HepG2 (cell line): ENCODE data around the gene ATP5MC2. TPM values are rescaled to one million over a fixed set of nuclear protein-coding genes. Genes with fewer than 3 reads are reported as not detected.

Experiments
- ATAC-seq: fragments of 200-7000 bp; cut with Tn5 transposase; 3 replicates; pipeline ENCODE4 v1.9.1; 2020; ENCODE audit warnings: mild to moderate bottlenecking, moderate library complexity
- BruUV-seq: library from RNA; stranded (reverse); fragments of 400-500 nt; replicated peaks from 2 replicates; lab custom pipeline; 2021; lab: Mats Ljungman, UMichigan
- CTCF ChIA-PET: fragments of 300-600 bp; formaldehyde crosslinking; extraction: SDS; loops from one replicate; lab custom pipeline; 2021; ENCODE audit warnings: low total read pairs, inconsistent platforms, low intra/inter-chr PET ratio; lab: Yijun Ruan, JAX
- POLR2A ChIA-PET: fragments of 350-600 bp; sonication (Branson Sonifier 250); formaldehyde crosslinking; loops from one replicate; lab custom pipeline; 2020; ENCODE audit warnings: antibody characterized with exemption, inconsistent platforms; lab: Yijun Ruan, JAX
- DNase-seq: peaks from one replicate; pipeline ENCODE4 v3.0.0-alpha.2; 2015; ENCODE audit warnings: low spot score
- FAIRE-seq: peaks from 3 replicates; lab custom pipeline; 2011; peaks lifted over from hg19 to GRCh38; lab: Jason Lieb, UNC
- H2AFZ ChIP-seq: one replicate; pipeline ENCODE4 v1.6.1; 2011; ENCODE audit warnings: low read length, inconsistent platforms
- H3K27ac ChIP-seq: fragments of 300-600 bp; 3 replicates; pipeline ENCODE4 v1.8.0; 2011; ENCODE audit warnings: mixed run types, mild to moderate bottlenecking, mixed read lengths, low read length, inconsistent platforms; ENCODE audit not compliant: insufficient read depth; ENCODE audit errors: extremely low read length
- H3K27me3 ChIP-seq, 2 experiments: fragments of 200-600 bp in 1 of 2; 2 replicates in 1 of 2; 3 replicates in 1 of 2; pipeline versions ENCODE4 v1.6.0 to v1.8.0; 2011; ENCODE audit warnings: low read length in 2 of 2, mild to moderate bottlenecking in 2 of 2, moderate library complexity in 2 of 2, inconsistent platforms in 1 of 2; ENCODE audit not compliant: insufficient read depth in 2 of 2, control insufficient read depth in 1 of 2
- H3K36me3 ChIP-seq, 2 experiments: fragments of 200-600 bp in 1 of 2; replicated peaks in 1 of 2; 2 replicates in 1 of 2; 3 replicates in 1 of 2; pipeline versions ENCODE4 v1.5.1 to v1.8.0; 2011; ENCODE audit warnings: low read length in 2 of 2, inconsistent platforms in 1 of 2; ENCODE audit not compliant: insufficient read depth in 2 of 2, control insufficient read depth in 1 of 2
- H3K4me1 ChIP-seq: 2 replicates; pipeline ENCODE4 v1.5.1; 2012; ENCODE audit warnings: low read length, inconsistent platforms; ENCODE audit not compliant: insufficient read depth
- H3K4me2 ChIP-seq: 2 replicates; pipeline ENCODE4 v1.6.0; 2011; ENCODE audit warnings: low read depth, low read length, inconsistent platforms
- H3K4me3 ChIP-seq, 3 experiments: fragments of 200-600 bp in 1 of 3; sonication (generic), shearing (Covaris generic) in 1 of 3; replicated peaks in 1 of 3; 2 replicates each; pipeline ENCODE4 v1.5.1; 2011 to 2016; ENCODE audit warnings: low read length in 3 of 3, inconsistent platforms in 2 of 3, low read depth in 2 of 3, mild to moderate bottlenecking in 2 of 3, control low read depth in 1 of 3, mixed read lengths in 1 of 3; ENCODE audit not compliant: insufficient read depth in 1 of 3
- H3K79me2 ChIP-seq: one replicate; pipeline ENCODE4 v1.6.1; 2011; ENCODE audit warnings: low read length, inconsistent platforms; ENCODE audit not compliant: insufficient read depth
- H3K9ac ChIP-seq: 2 replicates; pipeline ENCODE4 v1.6.0; 2011; ENCODE audit warnings: mild to moderate bottlenecking, low read depth, low read length, inconsistent platforms; ENCODE audit not compliant: insufficient read depth
- H3K9me3 ChIP-seq: 2 replicates; pipeline ENCODE4 v1.5.1; 2012; ENCODE audit warnings: mild to moderate bottlenecking, low read length
- H4K20me1 ChIP-seq: 2 replicates; pipeline ENCODE4 v1.6.0; 2011; ENCODE audit warnings: inconsistent platforms, mild to moderate bottlenecking, low read length, moderate library complexity; ENCODE audit not compliant: insufficient read depth
- CREB1 ChIP-seq, 2 experiments: fragments of 450-650 bp in 1 of 2; IDR thresholded peaks; 2 replicates each; pipeline ENCODE4 v1.6.1; 2016 to 2017; ENCODE audit warnings: control low read depth in 1 of 2, mild to moderate bottlenecking in 1 of 2, missing compliant biosample characterization in 1 of 2, missing genetic modification characterization in 1 of 2
- ELF4 ChIP-seq: sonication (generic); formaldehyde crosslinking; IDR thresholded peaks from 2 replicates; pipeline ENCODE4 v1.5.0; 2020; ENCODE audit warnings: missing genetic modification reagents, mild to moderate bottlenecking, moderate library complexity, borderline replicate concordance
- FOSL2 ChIP-seq: sonication (generic); formaldehyde crosslinking; IDR thresholded peaks from 2 replicates; pipeline ENCODE4 v1.4.0; 2020; ENCODE audit warnings: missing genetic modification reagents
- GATAD1 ChIP-seq: IDR thresholded peaks from 2 replicates; pipeline ENCODE4 v1.6.1; 2016; ENCODE audit warnings: missing genetic modification reagents, missing compliant biosample characterization
- MEF2D ChIP-seq: sonication (generic); formaldehyde crosslinking; IDR thresholded peaks from 2 replicates; pipeline ENCODE4 v1.5.1; 2020; ENCODE audit warnings: mild to moderate bottlenecking, missing genetic modification reagents
- SP5 ChIP-seq: IDR thresholded peaks from 2 replicates; pipeline ENCODE4 v1.6.1; 2016; ENCODE audit warnings: low read depth, borderline replicate concordance
- SRY ChIP-seq: sonication (generic); formaldehyde crosslinking; IDR thresholded peaks from 2 replicates; pipeline ENCODE4 v1.8.0; 2022; ENCODE audit warnings: mild to moderate bottlenecking, missing genetic modification reagents
- TOE1 ChIP-seq: sonication (generic); formaldehyde crosslinking; IDR thresholded peaks from 2 replicates; pipeline ENCODE4 v1.4.0; 2020; ENCODE audit warnings: mild to moderate bottlenecking, missing genetic modification reagents
- YEATS2 ChIP-seq: sonication (generic); formaldehyde crosslinking; IDR thresholded peaks from 2 replicates; pipeline ENCODE4 v1.4.0; 2020; ENCODE audit warnings: missing genetic modification reagents, borderline replicate concordance
- ZBTB7B ChIP-seq: sonication (generic); formaldehyde crosslinking; IDR thresholded peaks from 2 replicates; pipeline ENCODE4 v1.4.0; 2020; ENCODE audit warnings: missing genetic modification reagents
- ZFP36L2 ChIP-seq: sonication (generic); formaldehyde crosslinking; IDR thresholded peaks from 2 replicates; pipeline ENCODE4 v1.4.0; 2020; ENCODE audit warnings: missing genetic modification reagents
- ZFP90 ChIP-seq: sonication (generic); formaldehyde crosslinking; IDR thresholded peaks from 2 replicates; pipeline ENCODE4 v1.8.0; 2022; ENCODE audit warnings: missing genetic modification reagents, mild to moderate bottlenecking, inconsistent platforms, borderline replicate concordance
- ZNF281 ChIP-seq: sonication (generic); formaldehyde crosslinking; IDR thresholded peaks from 2 replicates; pipeline ENCODE4 v1.4.0; 2020; ENCODE audit warnings: missing genetic modification reagents, borderline replicate concordance
- ZNF383 ChIP-seq: sonication (generic); formaldehyde crosslinking; IDR thresholded peaks from 2 replicates; pipeline ENCODE4 v1.4.0; 2020; ENCODE audit warnings: missing genetic modification reagents, mild to moderate bottlenecking, borderline replicate concordance
- ZNF646 ChIP-seq: sonication (generic); formaldehyde crosslinking; IDR thresholded peaks from 2 replicates; pipeline ENCODE4 v1.9.0; 2021; ENCODE audit warnings: mild to moderate bottlenecking, missing genetic modification reagents
- ZNF83 ChIP-seq: sonication (generic); formaldehyde crosslinking; IDR thresholded peaks from 2 replicates; pipeline ENCODE4 v1.4.0; 2020; ENCODE audit warnings: missing genetic modification reagents, mild to moderate bottlenecking, borderline replicate concordance
- WGBS: methylation state at CpG from one replicate; pipeline ENCODE4 v1.1.6; 2017; ENCODE audit warnings: low lambda C conversion rate; 5-methylcytosine and 5-hydroxymethylcytosine counted together
- in situ Hi-C: cut with HindIII; loops from 2 replicates; pipeline ENCODE4 v1.10.0; 2017; ENCODE audit warnings: low pct_unique_long_range_greater_than_20kb; ENCODE audit not compliant: extremely low pct_ligation_motif_present
- intact Hi-C: fragments of 100-400 bp; cut with micrococcal nuclease; formaldehyde crosslinking; loops from one replicate; pipeline ENCODE4 v1.10.0; 2022; ENCODE audit not compliant: unreplicated experiment
- polyA plus RNA-seq, 8 experiments: library from polyadenylated mRNA; depleted of rRNA in 3 of 8; stranded (reverse) in 7 of 8; unstranded in 1 of 8; fragments of >200 nt; fragmentation: Illumina TruSeq in 4 of 8; extraction: Trizol in 4 of 8; gene quantifications; 2 replicates each; pipeline versions ENCODE4 v1.2.1 to v1.2.3, GENCODE V29; 2011 to 2016; ENCODE audit warnings: low read depth in 4 of 8, missing spikeins in 1 of 8, mixed read lengths in 1 of 8; ENCODE audit not compliant: insufficient read depth in 1 of 8
- total RNA-seq, 5 experiments: library from RNA; depleted of rRNA; stranded (reverse); fragments of >200 nt; fragmentation: Illumina TruSeq; extraction: Trizol; gene quantifications; 2 replicates each; pipeline ENCODE4 v1.2.3, GENCODE V29; 2016; ENCODE audit warnings: low read depth in 1 of 5

The ATP5MC2 gene
- total and polyA plus RNA-seq, 2 of the 13 experiments (the other 11 are each of a cell fraction or from before 2014, with no cell fraction given), result 230 to 257 TPM

DNA sequence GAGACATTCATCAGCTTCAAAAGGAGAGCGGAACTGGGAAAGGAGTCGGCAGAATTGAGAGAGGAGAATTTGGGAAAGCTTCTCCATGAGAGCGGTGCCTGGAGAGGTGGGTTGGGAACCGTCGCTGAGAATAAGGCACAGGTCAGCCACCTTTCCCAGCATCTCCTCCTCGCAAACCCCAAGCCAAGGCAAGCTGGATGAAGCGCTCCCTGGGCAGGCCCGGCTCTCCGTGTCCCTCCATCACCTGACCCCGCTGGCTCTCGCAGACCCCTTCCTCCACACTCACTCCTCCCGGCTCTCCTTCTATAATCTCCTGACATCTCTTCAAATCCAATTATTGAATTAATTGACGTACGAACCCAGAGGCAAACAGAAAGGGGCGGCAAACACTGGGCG, 18.9 kb upstream of the ATP5MC2 start:
- BruUV-seq, result no TSS peak
- Histone ChIP-seq H3K9me3 (no peaks in the 10 kb centered on the region), H3K79me2 (no peaks in the 10 kb centered on the region), H3K27me3 (peaks cover 10 to 53% of the 10 kb centered on the region in 2 experiments), H3K27ac (no peak overlapping the region), H2AFZ (no peak overlapping the region), H3K36me3 (no peaks in the 10 kb centered on the region), H3K4me1 (peaks cover 8% of the 10 kb centered on the region; the same call in 1 of the 2 replicates), H3K9ac (no peak overlapping the region), H3K4me3 (no peak overlapping the region), H4K20me1 (no peaks in the 10 kb centered on the region), H3K4me2 (no peak overlapping the region)
- 71% methylated on average over 16 of the region's 16 CpGs for WGBS
- FAIRE-seq (no peak), ATAC-seq (no peak), DNase-seq (no peak)
- POLR2A ChIA-PET, result no interaction called here
- CTCF ChIA-PET, result no interaction called here
- TF ChIP-seq CREB1 (IDR thresholded peaks at IDR 0.05) (no peak), CREB1 (CRISPR knock-in tag; IDR thresholded peaks at IDR 0.05) (no peak), YEATS2 (CRISPR knock-in tag) (no peak), SP5 (CRISPR knock-in tag) (no peak), MEF2D (CRISPR knock-in tag) (no peak), FOSL2 (CRISPR knock-in tag) (no peak), ZBTB7B (CRISPR knock-in tag) (no peak), TOE1 (no peak), ZFP90 (no peak), ZNF383 (CRISPR knock-in tag) (no peak), SRY (CRISPR knock-in tag) (no peak), ZNF281 (CRISPR knock-in tag) (no peak), ZNF83 (CRISPR knock-in tag) (no peak), GATAD1 (no peak), ZFP36L2 (CRISPR knock-in tag) (no peak), ELF4 (CRISPR knock-in tag) (no peak), ZNF646 (no peak)
- in situ Hi-C loops (no loop called here), intact Hi-C loops (no loop called here)
